ENCODE measurements around the gene SUPT6H. TPM values are rescaled to one million over a fixed set of nuclear protein-coding genes. Genes with fewer than 3 reads are reported as not detected.

The SUPT6H gene
- polyA plus RNA-seq, 1 of the 3 experiments (the other 2 are of a cell fraction) = 26.9 TPM

GRCh38 chr17:28728364-28729200 lies 66.6 kb downstream of the SUPT6H start, which contains the start of gene NEK8:
Gene NEK8 (plus strand): TSS chr17:28728788. CDS start chr17:28728814, 26 bp downstream.
- H3K9me2 ChIP-seq = no peaks in the 10 kb centered on the region
- no peaks in the 10 kb centered on the region for H3K79me2 ChIP-seq (ENCODE audit: insufficient read depth)
- peak within 1 kb of the TSS; percentile 81 for H2AFZ ChIP-seq (ENCODE audit: low read depth)
- H3K4me3 ChIP-seq (ENCODE audit: low read depth in 2 of 2, low read length in 1 of 2) = peak within 1 kb of the TSS; percentile 67 to 81
- 1% methylated on average over 46 of the region's 64 CpGs for WGBS (ENCODE audit: low lambda C conversion rate)
- H4K20me1 ChIP-seq (ENCODE audit: insufficient read depth) = peaks cover 6% of the 10 kb centered on the region
- peak; percentile 93 for DNase-seq
- peak within 1 kb of the TSS; percentile 90 for H3K9ac ChIP-seq
- peaks cover 7 to 12% of the 10 kb centered on the region in 2 experiments for H3K36me3 ChIP-seq (replicated peaks in 1 of 2; ENCODE audit: control insufficient read depth in 1 of 2, insufficient read depth in 2 of 2, low read length in 1 of 2)
- ChIA-PET CTCF (interaction anchor here (0.9 to 11.1 kb wide), 15 partner anchors 10 to 396 kb away, joined by 4 to 612 read pairs (median 21); partner anchors contain the start of genes BLTP2, DHRS13, FLOT2 and PHF12), POLR2A (interaction anchor here (1.3 to 4.5 kb wide), 5 partner anchors 9 to 174 kb away, joined by 3 to 90 read pairs (median 11); partner anchors contain the start of genes DHRS13, FLOT2, RPL23A and TRAF4)
- no peaks in the 10 kb centered on the region for H3K27me3 ChIP-seq (ENCODE audit: insufficient read depth)
- peak within 1 kb of the TSS; percentile 99 for H3K4me2 ChIP-seq
- H3K9me3 ChIP-seq = no peaks in the 10 kb centered on the region
- peaks cover 44% of the 10 kb centered on the region for H3F3A ChIP-seq (replicated peaks; ENCODE audit: insufficient read depth)
- H3K27ac ChIP-seq (ENCODE audit: low read depth in 2 of 2, low read length in 1 of 2) = peak within 1 kb of the TSS; percentile 97
- H3K4me1 ChIP-seq (ENCODE audit: control insufficient read depth in 1 of 2, insufficient read depth in 2 of 2, low read depth in 1 of 2, low read length in 1 of 2) = peaks cover 8 to 29% of the 10 kb centered on the region in 2 experiments; a peak in 3 of 4 replicates
- TF ChIP-seq TAF1 (IDR thresholded peaks at IDR 0.05; ENCODE audit: borderline replicate concordance, low read depth, low read length) (no peak), SMC3 (IDR thresholded peaks at IDR 0.05; ENCODE audit: low read depth, low read length) (no peak), YY1 (IDR thresholded peaks at IDR 0.05; ENCODE audit: low read depth) (no peak), JUND (IDR thresholded peaks at IDR 0.05) (no peak), RFX5 (IDR thresholded peaks at IDR 0.05; ENCODE audit: low read length) (no peak), FOXM1 (IDR thresholded peaks at IDR 0.05; ENCODE audit: low read depth) (no peak), NRF1 (IDR thresholded peaks at IDR 0.05; ENCODE audit: low read depth, low read length) (peak; percentile 76), REST (IDR thresholded peaks at IDR 0.05; ENCODE audit: low read depth, low read length) (no peak), PBX3 (IDR thresholded peaks at IDR 0.05) (no peak), USF1 (IDR thresholded peaks at IDR 0.05; ENCODE audit: borderline replicate concordance, low read depth) (no peak), FOSL2 (IDR thresholded peaks at IDR 0.05; ENCODE audit: borderline replicate concordance, low read depth) (no peak), FOXJ3 (CRISPR knock-in tag; IDR thresholded peaks at IDR 0.05) (no peak), POLR2AphosphoS5 (IDR thresholded peaks at IDR 0.05; ENCODE audit: low read depth, low read length) (peak; percentile 65; the same call in 1 of the 2 replicates), MAX (IDR thresholded peaks at IDR 0.05; ENCODE audit: low read depth) (peak; percentile 4; the same call in 1 of the 2 replicates), MEF2A (IDR thresholded peaks at IDR 0.05; ENCODE audit: borderline replicate concordance, low read depth) (no peak), TCF12 (IDR thresholded peaks at IDR 0.05) (no peak), GATA2 (CRISPR knock-in tag; IDR thresholded peaks at IDR 0.05) (no peak), IRF3 (IDR thresholded peaks at IDR 0.05; ENCODE audit: low read depth, low read length) (no peak), EP300 (IDR thresholded peaks at IDR 0.05; ENCODE audit: borderline replicate concordance in 1 of 2, low read depth in 1 of 2, low read length in 1 of 2) (no peak), CHD2 (IDR thresholded peaks at IDR 0.05; ENCODE audit: low read length, partially characterized antibody) (no peak), RCOR1 (IDR thresholded peaks at IDR 0.05; ENCODE audit: low read length) (no peak), GABPA (IDR thresholded peaks at IDR 0.05; ENCODE audit: low read depth) (peak; percentile 58), NFIC (IDR thresholded peaks at IDR 0.05; ENCODE audit: borderline replicate concordance) (no peak), RAD21 (IDR thresholded peaks at IDR 0.05; ENCODE audit: low read length) (no peak), EZH2phosphoT487 (IDR thresholded peaks at IDR 0.05; ENCODE audit: borderline replicate concordance, low read depth) (no peak)
- TF ChIP-seq, protein P1, sequence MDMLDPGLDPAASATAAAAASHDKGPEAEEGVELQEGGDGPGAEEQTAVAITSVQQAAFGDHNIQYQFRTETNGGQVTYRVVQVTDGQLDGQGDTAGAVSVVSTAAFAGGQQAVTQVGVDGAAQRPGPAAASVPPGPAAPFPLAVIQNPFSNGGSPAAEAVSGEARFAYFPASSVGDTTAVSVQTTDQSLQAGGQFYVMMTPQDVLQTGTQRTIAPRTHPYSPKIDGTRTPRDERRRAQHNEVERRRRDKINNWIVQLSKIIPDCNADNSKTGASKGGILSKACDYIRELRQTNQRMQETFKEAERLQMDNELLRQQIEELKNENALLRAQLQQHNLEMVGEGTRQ (IDR thresholded peaks at IDR 0.05; ENCODE audit: borderline replicate concordance, low read depth, low read length) = no peak
